GM03348 (cell line): ENCODE results near the gene CCDC182.

Experiments
- DNase-seq: peaks from one replicate; pipeline ENCODE4 v3.0.0; 2012; ENCODE audit warnings: low spot score

The CCDC182 gene

GRCh38 chr17:57745242-57745641 is at the start of gene CCDC182:
Gene CCDC182 (minus strand): TSS chr17:57745299. CDS start chr17:57745272, 27 bp downstream.
- DNase-seq, result no peak

DNA sequence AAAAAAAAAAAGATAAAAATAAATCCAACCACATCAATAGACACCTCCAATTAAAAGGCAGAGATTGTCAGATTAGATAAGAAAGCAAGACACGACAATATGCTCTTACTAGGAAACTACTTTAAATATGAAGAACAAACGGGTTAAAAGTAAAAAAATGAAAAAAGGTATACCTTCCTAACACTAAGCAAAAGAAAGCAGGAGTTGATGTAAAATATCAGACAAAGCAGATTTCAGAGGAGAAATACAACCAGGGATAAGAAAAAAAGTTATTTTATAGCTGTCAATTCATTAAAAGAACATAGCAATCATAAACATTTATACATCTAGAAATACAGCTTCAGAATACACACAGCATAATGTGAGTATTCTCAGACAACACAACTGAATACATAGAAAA is 49.7 kb upstream of the CCDC182 start:
- no peak for DNase-seq

GRCh38 chr17:57788725-57789124 is 43.6 kb upstream of the CCDC182 start:
- no peak for DNase-seq

GRCh38 chr17:57785022-57785421 is 39.9 kb upstream of the CCDC182 start:
- no peak for DNase-seq

- DNase-seq, result no peak
Observed at GRCh38 chr17:57784226-57784895, 39.3 kb upstream of the CCDC182 start.

GRCh38 chr17:57783338-57783742 is 38.2 kb upstream of the CCDC182 start:
- DNase-seq, result peak; percentile 77

- DNase-seq, result no peak
Observed at GRCh38 chr17:57782647-57783337, 37.7 kb upstream of the CCDC182 start.

- DNase-seq, result no peak
Observed at GRCh38 chr17:57782062-57782490, 37.0 kb upstream of the CCDC182 start.

GRCh38 chr17:57781386-57782061 is 36.4 kb upstream of the CCDC182 start:
- DNase-seq, result no peak

DNA sequence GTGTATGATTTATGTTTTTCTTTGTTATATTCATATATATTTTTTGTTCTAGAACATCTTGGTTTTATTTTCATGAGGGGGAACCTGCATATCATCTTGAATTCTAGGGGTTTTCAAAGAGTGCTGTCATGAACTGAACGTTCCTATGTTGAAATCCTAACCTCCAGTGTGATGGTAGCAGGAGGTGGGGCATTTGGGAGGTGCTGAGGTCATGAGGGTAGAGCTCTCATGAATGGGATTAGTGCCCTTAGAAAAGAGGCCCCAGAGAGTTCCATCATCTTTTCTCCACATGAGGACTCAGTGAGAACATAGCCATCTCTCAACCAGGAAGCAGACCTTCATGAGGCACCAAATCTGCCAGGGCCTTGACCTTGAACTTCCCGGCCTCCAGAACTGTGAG is 34.6 kb upstream of the CCDC182 start:
- DNase-seq, result no peak

GRCh38 chr17:57778306-57778705 is 33.2 kb upstream of the CCDC182 start:
- no peak for DNase-seq

GRCh38 chr17:57776366-57776765 is 31.3 kb upstream of the CCDC182 start:
- no peak for DNase-seq

- DNase-seq, result no peak
Observed at GRCh38 chr17:57774872-57775271, 29.8 kb upstream of the CCDC182 start.

DNA sequence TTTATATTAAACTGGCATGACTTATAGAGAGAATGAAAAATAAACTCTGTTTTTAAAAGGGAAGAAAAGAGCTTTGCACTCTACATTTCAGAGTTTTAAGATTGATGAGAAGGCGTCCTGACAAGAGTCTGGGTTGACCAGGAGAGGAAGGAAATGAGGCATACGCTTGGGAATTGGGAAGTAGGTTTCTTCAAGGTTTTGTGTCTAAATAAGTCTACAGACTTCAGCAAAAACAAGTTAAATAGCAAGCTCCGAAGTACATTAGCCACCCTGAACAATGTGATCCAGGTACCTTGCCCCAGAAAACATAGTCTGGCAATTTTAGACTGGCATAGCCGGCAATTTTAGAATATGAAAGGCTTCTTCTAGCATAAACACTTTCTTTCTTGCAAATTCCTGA is 28.5 kb upstream of the CCDC182 start:
- no peak for DNase-seq

DNA sequence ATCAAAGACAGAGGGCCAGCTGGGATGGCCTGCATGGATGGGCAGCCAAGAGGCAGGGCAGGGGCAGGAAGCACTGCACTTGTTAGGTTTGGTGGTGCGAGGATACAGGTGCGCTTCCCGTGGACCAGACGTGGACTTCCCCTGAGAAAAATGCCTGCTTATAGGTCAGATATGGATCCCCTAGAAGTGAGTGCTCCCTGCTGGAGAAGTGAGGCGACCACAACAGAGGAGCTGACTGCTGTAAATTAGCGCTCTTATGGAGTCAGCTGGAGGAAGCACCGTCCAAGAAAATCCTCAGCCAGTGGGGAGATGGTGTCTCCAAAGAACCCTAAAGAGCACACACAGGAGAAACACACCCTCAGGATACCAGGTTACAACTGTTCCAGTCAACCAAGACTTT is 27.7 kb upstream of the CCDC182 start:
- no peak for DNase-seq

DNA sequence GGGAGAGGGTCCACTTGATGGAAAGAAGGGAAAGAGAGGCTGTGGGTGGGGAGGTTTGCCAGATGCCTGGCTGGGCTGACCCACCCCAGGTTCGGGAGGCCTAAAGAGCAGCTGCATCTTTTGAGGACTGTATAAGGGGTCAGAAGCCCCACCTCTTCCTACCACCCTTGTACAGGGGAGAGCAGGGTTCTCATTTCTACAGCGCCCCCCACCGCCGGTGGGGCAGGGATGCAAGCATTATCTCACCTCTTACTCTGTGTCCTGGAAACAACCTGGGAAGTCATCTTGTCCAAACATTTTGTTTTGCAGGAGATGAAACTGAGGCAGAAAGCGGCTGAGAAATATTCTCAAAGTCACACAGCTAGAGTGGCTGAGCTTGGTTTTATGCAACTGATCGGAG is 22.5 kb upstream of the CCDC182 start:
- no peak for DNase-seq

DNA sequence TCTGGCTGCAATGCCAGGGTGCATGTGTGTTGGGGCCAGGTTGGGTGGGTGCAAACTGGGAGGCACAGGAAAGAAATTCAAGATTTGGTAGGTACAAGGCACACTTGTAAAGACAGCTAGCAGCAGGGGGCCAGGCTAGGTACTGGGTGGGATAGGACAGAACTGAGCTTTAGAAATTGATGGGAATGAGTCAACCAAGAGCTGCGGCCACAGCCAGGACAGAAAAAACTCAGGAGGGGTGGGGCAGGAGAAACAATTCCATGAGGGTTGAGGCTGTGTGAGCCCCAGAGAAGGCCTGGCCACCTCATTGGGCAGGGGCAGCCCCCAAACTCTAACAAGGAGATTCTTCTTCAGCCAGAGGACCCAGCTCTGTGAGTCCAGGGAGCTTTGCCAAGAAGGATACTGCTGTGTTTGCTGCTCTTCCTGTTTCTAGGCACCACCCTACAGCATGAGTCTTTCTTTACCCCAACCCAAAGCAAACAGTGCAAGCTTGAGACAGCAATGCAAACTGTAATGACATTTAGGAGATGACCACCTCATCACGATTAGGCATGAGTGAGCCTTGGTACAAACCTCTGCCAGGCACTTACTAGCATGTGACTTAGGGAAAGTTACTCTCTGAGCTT is 21.3 kb upstream of the CCDC182 start:
- no peak for DNase-seq

- no peak for DNase-seq
Observed at GRCh38 chr17:57762452-57763395, 17.6 kb upstream of the CCDC182 start.

DNA sequence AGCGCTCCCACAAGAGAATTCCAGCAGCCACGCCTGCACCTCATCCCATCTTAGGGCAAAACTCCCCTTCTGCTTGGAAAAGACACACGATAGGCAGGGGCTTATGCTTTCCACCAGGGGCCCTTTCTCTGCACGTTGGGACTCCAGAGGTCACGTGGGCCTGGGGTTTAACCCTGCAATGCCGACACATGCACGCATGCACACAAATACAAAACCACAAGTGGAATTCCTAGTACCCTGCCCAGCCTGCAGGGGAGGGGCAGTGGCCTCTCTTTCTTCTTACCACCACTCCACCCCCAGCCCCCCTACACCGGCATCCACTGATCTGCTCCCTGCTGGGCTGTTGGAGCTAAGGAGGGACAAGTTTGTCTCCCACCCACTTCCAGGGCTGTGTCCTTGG is 16.8 kb upstream of the CCDC182 start:
- DNase-seq, result no peak

GRCh38 chr17:57760046-57760445 is 14.9 kb upstream of the CCDC182 start:
- DNase-seq, result no peak

DNA sequence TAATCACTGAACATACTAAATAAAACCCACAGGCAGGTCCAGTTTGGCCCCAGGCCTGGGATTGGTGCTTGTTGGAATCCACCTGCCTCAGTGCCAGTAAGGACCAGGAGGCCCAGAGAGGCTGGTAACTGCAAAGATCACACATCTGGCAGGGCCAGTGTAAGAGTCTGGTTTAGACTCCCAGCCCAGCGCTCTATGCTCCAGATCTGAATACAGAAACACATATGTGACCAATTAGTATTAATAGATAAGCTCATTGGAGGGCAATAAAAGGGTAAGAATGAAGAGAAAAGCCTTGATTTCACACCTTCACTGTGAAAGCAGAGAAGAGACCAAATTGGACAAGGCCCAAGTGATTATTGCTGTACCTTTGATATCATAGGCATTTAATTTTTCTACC is 13.6 kb upstream of the CCDC182 start:
- DNase-seq, result no peak

DNA sequence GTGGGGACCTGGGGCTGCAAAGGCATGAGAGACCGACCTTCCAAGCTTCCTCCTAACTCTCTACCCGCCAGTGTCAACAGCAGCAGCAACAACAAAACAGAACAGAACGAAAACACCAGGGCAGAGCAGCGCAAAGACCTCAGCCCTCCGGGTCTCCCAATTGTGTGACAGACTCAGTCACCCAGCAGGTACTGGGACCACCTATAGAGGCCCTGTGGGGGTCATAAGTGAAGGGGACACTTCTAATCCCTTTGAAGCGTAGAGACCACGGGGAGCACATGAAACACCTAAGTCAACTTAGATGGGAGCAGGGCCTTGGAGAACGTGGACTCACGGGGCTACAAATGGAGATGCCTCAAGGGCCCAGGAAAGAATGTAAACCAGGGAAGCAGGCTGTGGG is 12.6 kb upstream of the CCDC182 start:
- DNase-seq, result no peak
